ENCODE results near the gene KRT73.

Gene KRT73

GRCh38 chr12:52627395-52628110 is 9.2 kb upstream of the KRT73 start:
- H3K9ac ChIP-seq = no peak overlapping the region
- no peak overlapping the region for H3K4me3 ChIP-seq (IDR thresholded peaks at IDR 0.05; ENCODE audit: insufficient read depth, low read depth, low read length)
- H3K36me3 ChIP-seq (ENCODE audit: insufficient read depth) = no peaks in the 10 kb centered on the region
- no peak for TF ChIP-seq CTCF (conservative IDR thresholded peaks at IDR 0.05; ENCODE audit: low read depth, low read length)
- H2AFZ ChIP-seq (ENCODE audit: low read depth) = no peak overlapping the region
- no peak overlapping the region for H3K27ac ChIP-seq
- no peaks in the 10 kb centered on the region for H3K79me2 ChIP-seq (ENCODE audit: insufficient read depth, low read depth)
- peaks cover 13% of the 10 kb centered on the region for H3K27me3 ChIP-seq (ENCODE audit: insufficient read depth, low read depth)
- no peaks in the 10 kb centered on the region for H4K20me1 ChIP-seq (ENCODE audit: insufficient read depth)
- H3K4me1 ChIP-seq (ENCODE audit: low read depth, poor library complexity, severe bottlenecking) = no peaks in the 10 kb centered on the region
- H3K4me2 ChIP-seq = no peak overlapping the region

DNA sequence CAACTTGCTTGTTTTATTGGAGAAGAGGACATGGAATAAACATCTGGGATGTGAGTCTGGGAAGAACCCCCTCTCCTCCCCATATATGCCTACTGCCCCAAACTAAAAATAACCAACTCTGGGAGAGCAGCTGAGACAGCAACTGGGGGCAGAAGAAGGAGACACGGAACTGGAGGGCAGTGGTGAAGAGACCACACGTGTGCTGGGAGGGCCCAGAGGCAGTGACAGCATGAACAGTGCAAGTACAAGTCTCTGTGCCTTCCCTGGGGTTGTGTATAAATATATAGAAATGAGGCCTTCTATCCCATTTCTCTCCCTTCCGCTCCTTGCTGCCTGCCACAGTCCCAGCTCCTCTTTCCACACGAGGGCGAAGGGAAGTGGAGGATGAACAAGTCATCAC is 4.0 kb upstream of the KRT73 start:
- Histone ChIP-seq H3K4me3 (IDR thresholded peaks at IDR 0.05; ENCODE audit: insufficient read depth, low read depth, low read length) (no peak overlapping the region), H2AFZ (ENCODE audit: low read depth) (no peak overlapping the region), H3K4me1 (ENCODE audit: low read depth, poor library complexity, severe bottlenecking) (no peaks in the 10 kb centered on the region), H3K27ac (no peak overlapping the region), H3K36me3 (ENCODE audit: insufficient read depth) (no peaks in the 10 kb centered on the region), H3K9ac (no peak overlapping the region), H4K20me1 (ENCODE audit: insufficient read depth) (no peaks in the 10 kb centered on the region), H3K27me3 (ENCODE audit: insufficient read depth, low read depth) (peaks cover 22% of the 10 kb centered on the region), H3K79me2 (ENCODE audit: insufficient read depth, low read depth) (no peaks in the 10 kb centered on the region), H3K4me2 (no peak overlapping the region)
- no peak for TF ChIP-seq CTCF (conservative IDR thresholded peaks at IDR 0.05; ENCODE audit: low read depth, low read length)

DNA sequence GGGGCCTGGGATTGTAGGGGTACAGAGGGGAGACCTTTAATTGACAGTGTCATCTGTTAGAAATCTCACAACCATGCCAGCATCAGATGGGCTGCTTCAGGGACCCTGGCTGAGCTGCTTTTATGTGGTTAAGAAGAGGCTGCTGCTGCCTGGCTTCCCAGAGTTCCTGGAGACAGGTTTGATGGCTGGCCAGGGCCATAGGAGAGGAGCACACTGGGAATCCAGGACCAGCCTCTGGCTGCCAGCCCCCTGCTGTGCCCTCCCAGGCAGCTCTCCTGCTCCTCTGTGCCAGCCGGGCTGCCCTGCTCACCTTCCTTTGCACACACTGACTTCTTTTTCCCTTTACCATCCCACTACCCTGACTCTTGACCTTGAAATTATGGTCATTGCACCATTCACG is 507 bp upstream of the KRT73 start:
- H3K4me3 ChIP-seq (IDR thresholded peaks at IDR 0.05; ENCODE audit: insufficient read depth, low read depth, low read length) = no peak overlapping the region
- peaks cover 44% of the 10 kb centered on the region; the same call in 1 of the 2 replicates for H3K27me3 ChIP-seq (ENCODE audit: insufficient read depth, low read depth)
- H3K36me3 ChIP-seq (ENCODE audit: insufficient read depth) = no peaks in the 10 kb centered on the region
- no peaks in the 10 kb centered on the region for H3K79me2 ChIP-seq (ENCODE audit: insufficient read depth, low read depth)
- no peak overlapping the region for H3K9ac ChIP-seq
- H3K4me2 ChIP-seq = no peak overlapping the region
- H3K27ac ChIP-seq = no peak overlapping the region
- no peak for TF ChIP-seq CTCF (conservative IDR thresholded peaks at IDR 0.05; ENCODE audit: low read depth, low read length)
- H3K4me1 ChIP-seq (ENCODE audit: low read depth, poor library complexity, severe bottlenecking) = no peaks in the 10 kb centered on the region
- H2AFZ ChIP-seq (ENCODE audit: low read depth) = no peak overlapping the region
- no peaks in the 10 kb centered on the region for H4K20me1 ChIP-seq (ENCODE audit: insufficient read depth)

DNA sequence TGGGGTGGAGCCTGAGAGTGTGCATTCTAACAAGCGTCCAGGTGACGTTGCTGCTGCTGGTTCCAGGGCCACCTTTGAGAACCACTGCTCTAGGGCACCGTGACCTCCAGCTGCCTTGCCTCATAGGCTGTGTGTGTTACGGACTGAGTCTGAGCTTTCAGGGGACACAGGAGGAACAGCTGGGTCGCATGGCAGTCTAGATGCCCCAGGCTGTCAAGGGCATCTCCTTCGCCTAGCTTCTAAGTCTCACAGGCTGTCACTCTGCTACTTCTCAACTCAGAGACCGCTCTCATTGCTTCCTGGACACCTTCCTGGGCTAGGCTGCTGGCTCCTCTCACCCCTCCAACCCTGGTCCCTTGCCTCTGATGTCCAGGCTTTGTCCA is 965 bp downstream of the KRT73 start:
- Histone ChIP-seq H3K4me3 (IDR thresholded peaks at IDR 0.05; ENCODE audit: insufficient read depth, low read depth, low read length) (no peak overlapping the region), H2AFZ (ENCODE audit: low read depth) (no peak overlapping the region), H3K27ac (no peak overlapping the region), H3K4me2 (no peak overlapping the region), H3K79me2 (ENCODE audit: insufficient read depth, low read depth) (no peaks in the 10 kb centered on the region), H3K27me3 (ENCODE audit: insufficient read depth, low read depth) (peaks cover 58% of the 10 kb centered on the region), H3K9ac (no peak overlapping the region), H4K20me1 (ENCODE audit: insufficient read depth) (no peaks in the 10 kb centered on the region), H3K36me3 (ENCODE audit: insufficient read depth) (no peaks in the 10 kb centered on the region), H3K4me1 (ENCODE audit: low read depth, poor library complexity, severe bottlenecking) (no peaks in the 10 kb centered on the region)
- TF ChIP-seq CTCF (conservative IDR thresholded peaks at IDR 0.05; ENCODE audit: low read depth, low read length) = no peak

Measured in KMS-11 (cell line).